HG03097 (cell line): Measurements from ENCODE around the gene NSD2.
"Not testable (repeated sequence)": the region's sequence is repeated elsewhere in the genome, so short reads cannot be mapped to it uniquely, and the experiment has no call there.

Experiments used
- ATAC-seq: cut with Tn5 transposase; IDR thresholded peaks from one replicate; pipeline ENCODE4 v1.9.1; 2021; ENCODE audit not compliant: unreplicated experiment, low FRiP score

NSD2 gene

DNA sequence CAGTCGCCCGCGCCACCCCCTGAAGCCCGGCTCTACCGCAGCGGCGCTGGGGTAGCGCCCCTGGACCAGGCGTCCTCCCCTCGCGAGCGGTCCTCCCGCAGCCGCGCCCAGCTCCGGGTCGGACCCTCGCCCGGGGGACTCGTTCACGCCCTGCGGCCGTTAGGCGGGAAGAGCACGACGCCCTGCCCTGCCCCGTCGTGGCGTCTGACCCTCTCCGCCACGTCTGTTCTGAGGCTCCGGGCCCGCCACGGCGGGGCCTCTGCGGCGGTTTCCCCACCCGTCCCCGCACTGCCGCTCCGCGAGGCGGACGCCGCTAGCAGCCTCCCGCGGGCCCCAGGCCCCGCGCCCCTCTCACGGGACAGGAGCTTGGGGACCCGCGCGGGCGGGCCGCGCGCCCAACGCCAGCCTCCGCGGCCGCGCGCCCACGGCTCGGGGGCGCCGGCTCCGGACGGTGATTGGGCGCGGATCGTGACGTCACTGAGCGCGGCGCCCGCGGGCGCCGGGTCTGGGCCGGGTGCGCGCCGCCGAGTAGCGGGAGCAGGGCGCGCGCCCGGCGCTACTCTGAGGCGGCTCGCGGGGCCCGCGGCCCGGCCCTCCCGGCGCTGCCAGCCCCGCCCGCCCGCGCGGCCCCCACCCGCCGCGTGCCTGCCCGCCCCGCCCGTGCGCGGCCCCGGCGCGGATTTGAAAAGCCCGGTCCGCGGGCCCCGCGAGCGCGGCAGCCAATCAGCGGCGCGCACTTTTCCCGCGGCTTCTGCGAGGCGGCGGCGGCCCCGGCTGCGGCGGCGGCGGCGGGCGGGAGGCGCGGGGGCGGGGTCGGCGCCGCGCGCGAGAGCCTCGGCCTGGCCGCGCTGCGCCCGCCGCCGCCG, at the start of gene NSD2:
TSS of gene NSD2 (plus strand) at position 816 of the 866 bp plus-strand sequence. CDS start 29,262 bp downstream, outside the sequence.
- peak; percentile 56 for ATAC-seq

DNA sequence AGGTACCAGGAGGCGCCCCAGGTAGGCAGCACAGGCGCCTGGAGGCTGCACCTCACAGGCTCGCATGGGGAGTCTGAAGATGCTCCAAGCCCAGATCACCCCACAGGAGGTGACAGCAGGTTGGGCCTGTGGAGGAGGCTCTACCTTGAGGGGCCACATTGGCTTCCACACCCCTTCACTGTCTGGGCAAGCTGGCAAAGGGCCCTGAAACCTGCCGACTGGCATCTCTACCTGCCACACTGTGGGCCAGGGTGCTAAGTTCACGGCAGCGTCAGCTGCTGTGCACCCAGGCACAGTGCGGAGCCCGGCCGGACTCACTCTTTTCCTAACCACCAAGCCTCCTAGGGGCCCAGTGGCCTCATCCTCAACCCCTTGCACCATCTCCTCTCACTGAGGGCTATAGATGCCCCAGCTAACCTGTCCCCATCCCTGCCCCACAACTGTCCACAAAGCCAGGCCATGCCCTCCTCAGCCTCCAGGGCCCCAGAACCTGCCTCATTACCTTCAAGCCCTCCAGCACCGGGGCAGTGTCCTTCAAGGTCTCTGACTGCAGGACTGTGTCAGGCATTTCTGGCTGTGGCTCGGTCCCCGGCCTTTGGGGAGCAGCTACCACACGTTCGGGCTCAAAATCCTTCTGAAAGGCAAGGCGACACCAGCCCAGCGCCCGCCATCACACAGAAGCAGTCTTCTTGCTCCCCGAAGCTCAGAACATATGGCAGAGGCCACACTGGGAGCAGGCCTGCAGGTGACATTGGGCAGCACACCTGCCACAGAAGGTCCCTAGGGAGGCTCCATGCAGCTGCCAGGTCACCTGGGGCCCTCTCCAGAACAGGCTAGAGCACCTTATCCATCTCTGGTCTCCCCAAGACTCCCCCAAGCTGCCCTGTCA, 49.3 kb upstream of the NSD2 start:
- no peak for ATAC-seq

DNA sequence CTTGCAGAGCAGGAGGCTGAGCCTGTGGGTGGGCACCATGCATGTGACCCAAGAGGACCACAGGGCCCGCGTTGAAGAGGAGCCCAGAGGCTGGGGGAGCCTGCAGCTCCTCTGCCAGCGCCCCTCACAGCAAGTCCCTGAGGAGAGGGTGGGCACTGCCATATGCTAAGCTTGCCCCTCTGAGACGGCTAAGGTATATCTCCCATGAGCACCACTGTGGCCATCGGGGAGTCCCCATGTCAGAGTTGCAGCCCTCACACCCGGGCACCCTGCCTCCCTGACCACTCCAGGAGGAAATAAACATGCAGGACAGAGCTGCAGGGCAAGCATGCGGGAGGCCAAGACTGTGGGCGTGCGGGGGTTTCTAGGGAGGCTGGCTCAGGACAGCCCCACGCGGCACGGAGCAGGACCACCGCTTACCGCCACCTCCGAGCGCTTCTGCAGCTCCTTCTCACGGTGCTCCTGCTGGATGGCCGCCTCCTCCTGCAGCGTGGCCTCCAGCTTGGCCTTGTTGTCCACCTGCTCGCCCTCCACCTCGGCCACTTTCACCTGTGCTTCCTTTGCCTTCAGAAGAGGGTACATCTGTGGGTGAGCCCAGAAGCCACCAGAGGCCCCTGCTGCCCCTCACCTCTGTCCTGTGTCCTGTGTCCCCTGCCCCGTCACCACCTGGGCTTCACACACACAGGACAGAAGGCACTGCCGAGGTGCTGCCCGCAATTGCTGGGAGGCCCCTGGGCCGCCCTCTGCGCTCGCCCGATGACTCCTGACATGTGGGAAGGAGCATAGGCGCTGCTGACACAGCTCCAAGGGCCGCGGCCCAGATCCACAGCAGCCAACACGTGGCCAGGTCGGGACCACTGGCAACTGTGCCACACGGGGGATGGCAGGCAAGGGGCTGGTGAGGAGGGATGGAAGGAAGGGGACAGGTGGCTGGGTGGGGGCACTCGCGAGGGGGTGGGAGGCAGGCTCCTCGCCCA, 48.3 kb upstream of the NSD2 start:
- ATAC-seq, result no peak

DNA sequence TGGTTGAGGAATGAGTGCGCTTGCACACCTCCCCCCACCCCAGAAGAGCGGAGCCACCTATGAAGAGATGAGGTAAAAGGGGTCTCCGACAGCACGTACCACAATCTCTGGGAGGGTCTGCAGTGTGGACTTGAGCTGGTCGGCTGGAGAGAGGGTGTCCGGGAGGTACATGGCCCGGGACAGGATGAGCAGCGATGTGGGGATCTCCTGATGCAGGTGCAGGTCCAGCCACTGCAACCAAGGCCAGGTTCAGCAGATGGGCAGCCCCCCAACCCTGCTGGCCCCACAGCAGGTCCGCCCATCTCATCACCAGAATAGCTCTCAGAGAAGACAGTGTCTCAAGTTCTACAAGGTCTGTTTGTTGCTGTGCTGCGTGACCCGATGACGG, 47.7 kb upstream of the NSD2 start:
- ATAC-seq, result no peak

DNA sequence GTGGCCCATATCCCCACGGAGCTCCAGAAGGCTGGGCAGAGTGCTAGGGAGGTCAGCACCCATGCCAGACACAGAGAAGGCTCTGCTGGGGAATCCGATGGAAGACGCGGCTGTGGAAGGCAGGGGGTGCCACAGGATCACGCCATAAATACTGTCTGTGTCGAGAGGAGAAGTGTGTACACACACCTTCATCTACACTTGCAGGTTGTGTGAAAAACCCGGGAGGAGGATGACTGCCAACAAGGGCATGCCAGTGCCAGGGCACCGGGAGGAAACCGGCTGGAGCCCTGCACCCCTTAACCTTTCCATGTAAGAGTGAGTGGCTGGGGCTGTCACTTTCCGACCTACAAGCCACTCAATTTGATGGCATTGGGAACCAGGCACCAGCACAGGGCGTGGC, 46.4 kb upstream of the NSD2 start:
- no peak for ATAC-seq

DNA sequence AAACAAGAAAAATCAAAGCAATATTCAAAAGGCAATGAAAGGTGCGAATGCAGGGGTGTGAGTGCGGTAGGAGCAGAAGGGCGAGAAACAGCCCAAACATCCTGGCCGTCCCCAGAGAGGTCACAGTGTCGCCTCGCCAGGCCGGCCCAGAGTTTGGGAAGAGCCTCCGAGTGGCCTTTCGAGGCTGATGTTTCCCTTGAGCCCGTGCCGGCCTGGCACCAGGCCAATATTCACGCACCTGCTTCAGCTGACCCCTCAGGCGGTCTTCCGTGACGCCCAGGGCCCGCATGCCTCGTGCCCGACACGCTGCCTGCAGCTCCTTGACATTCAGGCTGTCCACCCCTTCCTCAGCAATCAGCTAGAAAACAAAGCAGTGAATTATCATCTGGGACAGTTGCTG, 45.9 kb upstream of the NSD2 start:
- ATAC-seq, result no peak

DNA sequence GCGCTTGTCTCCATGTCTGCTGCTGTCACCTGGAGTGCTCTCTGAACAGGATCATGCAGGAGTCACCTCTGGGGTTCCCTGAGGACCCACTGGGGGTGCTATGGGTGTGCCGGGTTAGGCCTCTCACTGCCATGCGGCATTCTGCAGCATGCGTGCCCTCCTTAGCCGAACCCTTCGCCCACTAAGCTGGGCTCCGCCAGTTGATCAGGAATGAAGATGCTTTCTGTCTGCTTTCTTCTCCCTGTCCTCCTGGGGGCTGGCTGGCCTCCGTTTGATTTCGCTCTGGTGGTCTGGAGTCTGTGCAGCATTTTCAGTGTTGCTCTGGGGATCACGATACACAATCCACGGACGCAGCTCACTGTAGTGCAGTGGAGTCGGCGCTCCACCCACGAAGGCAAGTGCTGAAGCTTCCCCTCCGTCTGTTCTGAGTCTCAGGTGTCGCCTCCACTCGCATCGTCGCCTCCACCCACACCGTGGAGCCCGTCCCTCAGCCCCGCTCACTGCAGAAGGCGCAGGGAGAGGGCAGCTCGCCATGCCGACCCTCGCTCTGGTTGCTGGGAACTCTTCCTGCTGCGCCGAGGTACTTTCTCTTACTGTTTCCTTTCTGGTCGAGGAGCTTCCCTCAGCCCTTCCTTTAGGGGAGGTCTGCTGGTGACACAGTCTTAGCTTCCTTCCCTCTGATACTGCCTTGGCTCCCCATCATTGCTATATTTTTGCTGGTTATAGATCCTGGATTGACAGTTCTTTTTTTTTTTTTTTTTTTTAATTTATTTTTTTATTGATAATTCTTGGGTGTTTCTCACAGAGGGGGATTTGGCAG, 44.5 kb upstream of the NSD2 start:
- ATAC-seq, result no peak

DNA sequence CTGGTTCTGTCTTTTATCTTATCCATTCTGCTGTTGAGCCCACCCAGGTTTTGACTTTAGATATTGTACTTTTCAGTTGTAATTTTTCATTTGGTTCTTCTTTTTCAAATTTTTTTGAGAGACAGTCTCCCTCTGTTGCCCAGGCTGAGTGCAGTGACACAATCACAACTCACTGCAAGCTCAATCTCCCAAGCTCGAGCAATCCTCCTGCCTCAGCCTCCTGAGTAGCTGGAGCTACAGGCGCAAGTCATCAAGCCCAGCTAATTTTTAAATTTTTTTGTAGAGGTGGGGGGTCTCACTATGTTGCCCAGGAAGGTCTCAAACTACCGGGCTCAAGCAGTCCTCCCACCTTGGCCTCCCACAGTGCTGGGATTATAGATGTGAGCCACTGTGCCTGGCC, 41.0 kb upstream of the NSD2 start:
- no peak for ATAC-seq

DNA sequence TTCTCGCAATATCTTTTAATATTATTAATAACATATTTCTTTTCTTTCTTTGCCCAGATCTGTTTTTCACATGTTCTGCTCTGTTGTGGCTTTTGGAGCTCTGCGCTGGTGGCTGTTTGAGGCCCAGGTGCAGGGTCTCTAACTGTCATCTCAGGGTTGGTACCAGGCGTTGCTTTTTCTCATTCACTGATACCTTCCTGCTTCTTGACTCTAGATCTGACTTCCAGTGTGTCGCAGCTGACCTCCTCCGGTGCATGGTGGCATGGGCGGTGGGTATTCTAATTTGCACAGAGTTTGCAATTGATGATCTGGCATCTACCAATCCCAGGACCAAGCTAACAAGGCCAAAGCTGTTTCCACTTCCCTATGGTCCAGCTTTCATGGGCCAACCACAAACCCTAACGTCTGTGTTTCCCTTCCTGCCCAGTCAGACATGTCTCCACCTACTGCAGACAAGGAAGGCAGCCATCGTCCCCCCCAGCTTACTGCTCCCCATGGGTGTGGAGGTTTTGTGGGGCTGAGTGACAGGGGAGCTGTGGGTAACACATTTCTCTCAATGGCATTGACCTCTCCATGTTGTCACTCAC, 40.5 kb upstream of the NSD2 start:
- ATAC-seq, result no peak

DNA sequence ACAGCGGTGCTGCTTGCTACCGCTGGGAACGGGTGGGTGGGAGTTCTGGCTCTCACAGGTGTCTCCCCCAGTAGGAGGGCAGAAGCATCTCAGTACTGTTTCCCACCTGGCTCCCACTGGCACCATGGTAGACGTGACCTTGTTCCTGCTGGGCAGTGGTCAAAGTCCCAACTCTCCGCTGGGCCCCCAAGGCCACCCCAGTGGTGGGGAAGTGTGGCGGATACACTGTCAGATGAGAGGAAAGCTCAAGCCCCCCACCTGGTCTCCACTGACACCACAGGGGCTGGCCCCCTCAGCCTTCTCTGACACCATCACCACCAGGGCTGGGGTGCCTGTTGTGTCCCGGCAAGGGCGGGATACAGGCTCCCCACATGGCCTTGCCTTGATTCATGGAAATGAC, 39.9 kb upstream of the NSD2 start:
- ATAC-seq, result no peak

DNA sequence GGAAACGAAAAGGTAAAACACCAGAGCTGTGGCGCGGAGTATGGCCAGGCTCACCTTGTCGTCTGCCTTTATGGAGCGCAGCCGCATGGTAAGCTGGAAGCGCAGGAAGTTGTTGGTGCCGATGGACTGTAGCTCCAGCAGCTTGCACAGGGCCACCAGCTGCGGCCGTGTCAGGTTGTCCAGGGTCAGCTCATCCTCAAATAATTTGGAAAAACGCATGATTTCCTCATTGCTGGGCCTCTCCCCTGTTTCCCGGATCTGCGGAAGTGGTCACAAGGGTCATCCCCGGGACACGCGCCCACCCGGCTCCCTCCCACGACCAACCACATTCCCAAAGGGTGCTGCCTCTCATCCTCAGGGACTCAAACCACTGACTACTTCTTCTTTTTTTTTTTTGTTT, 38.5 kb upstream of the NSD2 start:
- ATAC-seq, result no peak

DNA sequence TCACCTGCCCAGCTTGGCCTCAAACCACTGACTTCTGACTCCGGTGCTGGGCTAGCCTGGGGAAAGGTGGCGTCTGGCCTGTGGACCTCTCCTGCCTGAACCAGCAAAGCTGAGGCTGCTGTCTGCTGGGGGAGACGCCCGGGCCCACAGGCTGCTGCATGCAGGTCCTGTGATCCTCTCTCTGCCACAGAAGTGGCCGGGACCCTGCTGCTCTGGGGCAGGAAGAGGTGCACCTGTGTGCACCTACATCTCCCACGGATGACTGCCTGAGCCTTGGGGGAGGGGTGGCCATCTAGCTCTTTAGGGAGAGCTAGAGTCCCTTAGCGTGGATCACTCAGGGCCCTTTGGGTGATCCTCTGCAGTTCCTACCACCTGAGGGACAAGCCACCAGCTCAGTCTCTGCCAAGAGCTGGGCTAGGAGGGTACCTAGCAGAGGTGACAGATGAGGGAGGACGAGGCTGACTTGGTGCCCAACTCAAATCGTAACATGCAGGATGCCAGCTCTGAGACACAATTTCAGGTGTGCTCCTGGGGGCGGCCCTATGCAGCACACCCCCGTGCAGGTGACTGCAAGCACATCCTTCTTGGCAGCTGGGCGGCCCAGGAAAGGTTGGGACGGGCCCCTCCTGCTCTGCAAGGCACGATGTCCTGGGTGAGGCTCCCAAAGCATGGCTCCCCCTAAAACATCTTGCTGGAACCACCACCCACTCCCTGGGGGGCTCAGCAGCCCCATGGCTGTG, 37.7 kb upstream of the NSD2 start:
- no peak for ATAC-seq

DNA sequence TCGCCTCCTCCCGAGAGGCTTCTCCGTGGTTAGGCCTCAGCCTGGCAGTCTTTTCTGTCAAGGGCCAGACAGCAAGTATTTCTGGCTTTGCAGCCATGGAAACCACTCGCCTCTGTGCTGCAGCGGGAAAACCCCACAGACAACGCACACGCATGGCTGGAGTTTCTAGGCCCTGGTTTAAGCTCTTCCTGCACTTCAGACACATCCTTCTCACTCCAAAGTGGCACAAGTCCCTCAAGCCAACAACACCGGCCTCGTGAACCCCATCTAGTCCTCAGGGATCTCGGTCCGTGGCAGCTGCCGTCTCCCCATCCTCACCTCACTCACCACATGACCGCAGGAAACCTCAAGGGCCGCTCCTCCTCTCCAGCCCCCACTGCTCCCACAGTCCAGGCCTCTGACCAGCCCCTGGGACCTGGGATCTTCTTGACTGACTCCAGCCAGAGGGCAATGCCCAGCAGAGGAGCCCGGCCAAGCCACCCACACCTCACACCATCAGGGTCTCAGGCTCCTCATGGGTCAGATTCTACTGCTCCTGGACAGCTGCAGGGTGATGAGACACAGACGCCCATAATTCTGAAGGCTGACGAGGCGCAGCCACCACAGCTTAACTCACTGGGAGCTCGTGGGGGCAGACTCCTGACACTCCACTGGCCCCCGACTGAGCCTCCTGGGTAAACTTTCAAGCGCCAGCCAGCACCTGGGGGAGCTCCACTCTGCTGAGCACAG, 37.0 kb upstream of the NSD2 start:
- ATAC-seq, result no peak

DNA sequence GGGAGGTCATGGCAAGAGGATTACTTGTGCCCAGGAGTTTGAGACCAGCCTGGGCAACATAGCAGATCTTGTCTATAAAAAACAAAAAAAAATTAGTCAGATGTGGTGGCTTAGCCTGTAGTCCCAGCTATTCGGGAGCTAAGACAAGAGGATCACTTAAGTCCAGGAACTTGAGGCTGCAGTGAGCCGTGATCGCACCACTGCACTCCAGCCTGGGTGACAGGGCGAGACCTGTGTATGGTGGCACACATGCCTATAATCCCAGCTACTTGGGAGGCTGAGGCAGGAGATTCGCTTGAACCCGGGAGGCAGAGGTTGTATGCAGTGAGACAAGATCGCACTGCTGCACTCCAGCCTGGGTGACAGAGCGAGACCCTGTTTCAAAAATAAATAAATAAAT, 35.4 kb upstream of the NSD2 start:
- not testable (repeated sequence) for ATAC-seq

DNA sequence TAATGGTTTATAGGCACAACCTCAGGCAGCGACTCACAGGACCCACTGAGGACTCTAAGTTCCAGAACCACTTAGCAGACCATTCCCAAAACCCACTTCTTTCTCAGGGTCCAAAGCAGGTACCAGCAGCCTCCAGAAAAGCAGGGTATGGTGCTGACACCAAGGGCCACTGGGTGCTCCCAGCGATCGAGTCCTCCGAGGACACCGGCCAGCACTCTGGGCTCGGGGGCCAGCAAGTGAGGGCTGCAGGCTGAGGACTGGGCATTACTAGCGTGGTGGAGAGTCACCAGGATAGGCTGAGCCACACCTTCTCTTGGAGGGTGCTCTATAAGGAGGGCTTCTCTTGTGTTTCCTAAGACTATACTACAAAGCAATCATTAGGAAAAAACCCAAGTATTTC, 34.5 kb upstream of the NSD2 start:
- no peak for ATAC-seq

DNA sequence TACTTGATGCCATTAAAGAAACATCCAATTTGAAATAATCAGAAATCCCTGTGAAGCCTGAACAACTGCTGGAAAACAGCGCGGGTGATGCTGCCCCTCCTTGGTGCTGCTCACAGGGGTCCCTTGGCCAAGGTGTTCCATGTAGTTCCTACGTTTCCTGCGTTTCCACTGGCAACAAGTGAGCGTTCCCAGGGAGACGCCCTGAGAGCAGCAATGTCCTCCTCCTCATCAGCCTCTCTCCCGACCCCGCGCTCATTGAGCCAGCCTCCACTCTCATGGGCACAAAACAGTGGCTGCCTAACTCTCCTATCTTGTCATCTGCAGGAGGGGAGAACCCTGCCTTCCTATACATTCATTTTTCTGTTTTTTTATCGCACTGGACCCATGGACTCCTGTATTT, 34.1 kb upstream of the NSD2 start:
- ATAC-seq, result no peak

DNA sequence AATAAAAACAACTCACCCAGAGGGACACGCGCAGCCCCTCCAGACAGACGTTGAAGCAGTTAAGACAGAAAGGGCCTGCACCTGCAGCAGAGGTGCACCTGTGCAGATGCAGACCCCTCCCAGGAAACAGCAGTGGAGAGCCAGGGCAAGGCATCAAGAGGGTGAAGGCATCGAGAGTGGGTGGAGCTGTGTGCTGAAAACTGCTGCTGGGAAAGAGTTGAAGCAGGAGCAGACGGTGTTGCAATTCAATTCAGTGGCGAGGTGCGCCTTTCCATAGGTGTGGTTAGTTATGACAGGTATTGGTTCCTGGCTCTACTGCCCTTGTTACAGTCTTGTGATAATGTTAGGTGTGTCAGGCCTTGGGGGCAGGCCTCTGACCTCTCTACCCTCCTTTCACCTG, 31.9 kb upstream of the NSD2 start:
- no peak for ATAC-seq
